COLO668 (cell line): Measurements from ENCODE around the gene MEX3D.

Source experiments
- DNase-seq: peaks from one replicate; lab custom pipeline; 2025; ENCODE audit not compliant: unreplicated experiment; lab: John Stamatoyannopoulos, UW

The MEX3D gene

GRCh38 chr19:1505991-1506881, 61.9 kb downstream of the MEX3D start:
- DNase-seq = no peak

DNA sequence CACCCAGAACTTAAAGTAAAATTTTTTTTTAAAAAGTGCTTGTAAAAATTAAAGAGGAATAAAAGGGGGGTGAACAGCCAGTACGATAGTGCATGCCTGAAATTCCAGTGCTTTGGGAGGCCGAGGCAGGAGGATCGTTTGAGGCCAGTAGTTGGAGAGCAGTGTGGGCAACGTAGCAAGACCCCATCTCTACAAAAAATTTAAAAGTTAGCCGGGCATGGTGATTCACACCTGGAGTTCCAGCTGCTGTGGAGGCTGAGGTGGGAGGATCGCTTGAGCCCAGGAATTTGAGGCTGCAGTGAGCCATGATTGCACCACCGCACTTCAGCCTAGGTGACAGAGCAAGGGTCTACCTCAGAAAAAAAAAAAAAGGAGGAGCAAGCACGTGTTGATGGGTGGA, 63.1 kb downstream of the MEX3D start:
- no peak for DNase-seq
